Endothelial cell of umbilical vein (primary cell): ENCODE measurements around the gene FOCAD. TPM values are rescaled to one million over a fixed set of nuclear protein-coding genes. Genes with fewer than 3 reads are reported as not detected.

Source experiments
- BruUV-seq: library from RNA; stranded (reverse); fragments of 400-500 nt; replicated peaks from 2 replicates; lab custom pipeline; 2021; lab: Mats Ljungman, UMichigan
- CTCF ChIA-PET: fragments of 300-600, 350-600 bp; sonication (Branson Sonifier 250); formaldehyde crosslinking; loops from one replicate; lab custom pipeline; 2021; ENCODE audit warnings: antibody characterized with exemption, inconsistent platforms; lab: Charles Lee
- POLR2A ChIA-PET: fragments of 300-600, 350-600 bp; sonication (Branson Sonifier 250); formaldehyde crosslinking; loops from one replicate; lab custom pipeline; 2021; ENCODE audit warnings: antibody characterized with exemption, inconsistent platforms; lab: Charles Lee
- DNase-seq: peaks from one replicate; pipeline ENCODE4 v3.0.0-alpha.2; 2011; ENCODE audit warnings: low read depth, low spot score
- FAIRE-seq: peaks from 2 replicates; lab custom pipeline; 2011; peaks lifted over from hg19 to GRCh38; lab: Jason Lieb, UNC
- H2AFZ ChIP-seq: 2 replicates; pipeline ENCODE4 v1.6.0; 2012; ENCODE audit warnings: low read depth, low read length, control low read depth, inconsistent platforms
- H3K27ac ChIP-seq: 2 replicates; pipeline ENCODE4 v1.5.1; 2011; ENCODE audit warnings: low read depth, mild to moderate bottlenecking, control low read depth, low read length, moderate library complexity; ENCODE audit not compliant: insufficient read depth
- H3K27me3 ChIP-seq, 2 experiments: 2 replicates each; pipeline versions ENCODE4 v1.6.0 to v1.6.1; 2011; ENCODE audit warnings: low read length in 2 of 2, mixed read lengths in 1 of 2; ENCODE audit not compliant: control insufficient read depth in 2 of 2, insufficient read depth in 2 of 2
- H3K36me3 ChIP-seq, 2 experiments: 2 replicates in 1 of 2; 3 replicates in 1 of 2; pipeline ENCODE4 v1.5.1; 2011; ENCODE audit warnings: low read length in 2 of 2, mild to moderate bottlenecking in 1 of 2, moderate library complexity in 1 of 2; ENCODE audit not compliant: control insufficient read depth in 2 of 2, insufficient read depth in 2 of 2; ENCODE audit errors: extremely low read depth in 1 of 2
- H3K4me1 ChIP-seq: 3 replicates; pipeline ENCODE4 v1.5.1; 2011; ENCODE audit warnings: mild to moderate bottlenecking, low read length; ENCODE audit not compliant: control insufficient read depth, insufficient read depth; ENCODE audit errors: extremely low read depth
- H3K4me2 ChIP-seq: 2 replicates; pipeline ENCODE4 v1.6.1; 2011; ENCODE audit warnings: low read length, control low read depth, mixed read lengths; ENCODE audit not compliant: insufficient read depth
- H3K4me3 ChIP-seq, 3 experiments: fragments of 200-600 bp in 1 of 3; sonication (generic), shearing (Covaris generic) in 1 of 3; replicated peaks in 1 of 3; 2 replicates each; pipeline ENCODE4 v1.5.1; 2011 to 2016; ENCODE audit warnings: control low read depth in 3 of 3, low read length in 3 of 3, mild to moderate bottlenecking in 2 of 3, inconsistent platforms in 1 of 3, low read depth in 1 of 3, moderate library complexity in 1 of 3; ENCODE audit not compliant: insufficient read depth in 1 of 3
- H3K79me2 ChIP-seq: 2 replicates; pipeline ENCODE4 v1.6.0; 2012; ENCODE audit warnings: low read length, inconsistent platforms; ENCODE audit not compliant: control insufficient read depth, insufficient read depth
- H3K9ac ChIP-seq: replicated peaks from 2 replicates; pipeline ENCODE3; 2011; ENCODE audit warnings: low read length, control low read depth; ENCODE audit not compliant: insufficient read depth; ENCODE audit errors: extremely low read depth
- H3K9me1 ChIP-seq: replicated peaks from 3 replicates; pipeline ENCODE4 v1.6.0; 2011; ENCODE audit warnings: mild to moderate bottlenecking, low read length; ENCODE audit not compliant: control insufficient read depth, insufficient read depth; ENCODE audit errors: extremely low read depth
- H3K9me3 ChIP-seq: replicated peaks from 2 replicates; pipeline ENCODE4 v1.5.1; 2012; ENCODE audit warnings: low read length, inconsistent platforms; ENCODE audit not compliant: control insufficient read depth, insufficient read depth
- H4K20me1 ChIP-seq: replicated peaks from 2 replicates; pipeline ENCODE3; 2011; ENCODE audit warnings: mild to moderate bottlenecking, low read length; ENCODE audit not compliant: control insufficient read depth, insufficient read depth; ENCODE audit errors: extremely low read depth
- EZH2 ChIP-seq: IDR thresholded peaks from 2 replicates; pipeline ENCODE4 v1.6.1; 2012; ENCODE audit warnings: borderline replicate concordance, low read depth, mild to moderate bottlenecking, moderate library complexity, low read length, inconsistent platforms; ENCODE audit not compliant: severe bottlenecking
- FOS ChIP-seq: IDR thresholded peaks from 2 replicates; pipeline ENCODE4 v1.6.1; 2011; ENCODE audit warnings: mild to moderate bottlenecking, low read length, moderate library complexity, borderline replicate concordance; ENCODE audit not compliant: insufficient read depth
- GATA2 ChIP-seq: IDR thresholded peaks from 2 replicates; pipeline ENCODE4 v1.7.0; 2011; ENCODE audit warnings: low read depth, mild to moderate bottlenecking, moderate library complexity, mixed read lengths, low read length; ENCODE audit not compliant: insufficient read length, insufficient read depth
- JUN ChIP-seq: IDR thresholded peaks from 2 replicates; pipeline ENCODE4 v1.6.1; 2011; ENCODE audit warnings: borderline replicate concordance, low read depth; ENCODE audit not compliant: insufficient read length, insufficient read depth
- MYC ChIP-seq: IDR thresholded peaks from one replicate; pipeline ENCODE4 v1.6.1; 2011; ENCODE audit warnings: mild to moderate bottlenecking, low read depth, low read length
- POLR2A ChIP-seq: IDR thresholded peaks from 2 replicates; pipeline ENCODE4 v1.6.1; 2012; ENCODE audit warnings: low read depth, mild to moderate bottlenecking, control low read depth, low read length
- POLR2AphosphoS5 ChIP-seq: IDR thresholded peaks from 2 replicates; pipeline ENCODE4 v1.6.1; 2012; ENCODE audit warnings: low read depth, mild to moderate bottlenecking, control low read depth, low read length, moderate library complexity; ENCODE audit not compliant: insufficient read depth
- dilution Hi-C: fragments of 300-500 bp; cut with MboI; formaldehyde crosslinking; loops from one replicate; pipeline ENCODE4 v1.15.0; 2019; ENCODE audit warnings: low sequenced_read_pairs; ENCODE audit not compliant: extremely low pct_ligation_motif_present
- intact Hi-C: fragments of 100-400 bp; cut with micrococcal nuclease; formaldehyde crosslinking; loops from one replicate; pipeline ENCODE4 v1.10.0; 2022
- polyA plus RNA-seq, 4 experiments: library from polyadenylated mRNA; depleted of rRNA in 3 of 4; stranded (reverse) in 3 of 4; unstranded in 1 of 4; fragments of >200 nt; gene quantifications; 2 replicates each; pipeline versions ENCODE4 v1.2.1 to v1.2.3, GENCODE V29; 2011 to 2012; ENCODE audit warnings: missing spikeins in 1 of 4
- total RNA-seq: library from RNA; stranded (reverse); gene quantifications from 2 replicates; pipeline ENCODE4 v1.2.3, GENCODE V29; 2021
- TF ChIP-seq, protein P1 (sequence below): IDR thresholded peaks from 2 replicates; pipeline ENCODE4 v1.6.1; 2011; ENCODE audit not compliant: insufficient read depth, insufficient read length
- TF ChIP-seq, protein P2 (sequence below), 2 donors: IDR thresholded peaks; 1 replicate in 1 of 2; 2 replicates in 1 of 2; pipeline ENCODE4 v1.5.1; 2011; ENCODE audit warnings: low read length in 2 of 2, mild to moderate bottlenecking in 2 of 2, moderate library complexity in 2 of 2, control low read depth in 1 of 2, inconsistent platforms in 1 of 2, low read depth in 1 of 2; ENCODE audit not compliant: insufficient read depth in 1 of 2; ENCODE audit errors: extremely low read depth in 1 of 2

Gene FOCAD
- total and polyA plus RNA-seq, 2 donors (not counting 3 experiments of a cell fraction or from before 2014, with no cell fraction given), result 26.7 to 66.9 TPM

GRCh38 chr9:20702570-20702969, 18.5 kb downstream of the FOCAD start:
- POLR2A ChIA-PET, result interaction anchor here (1.5 kb wide), 1 partner anchor 11 kb away, joined by 5 read pairs; no protein-coding TSS in a partner anchor
- H2AFZ ChIP-seq, result no peak overlapping the region
- intact Hi-C loops, result no loop called here
- FAIRE-seq (no peak), DNase-seq (no peak)
- H3K27ac ChIP-seq, result no peak overlapping the region
- no peak overlapping the region for H3K4me2 ChIP-seq
- H3K9me3 ChIP-seq, result no peaks in the 10 kb centered on the region
- peaks cover 29% of the 10 kb centered on the region for H3K4me1 ChIP-seq
- H3K27me3 ChIP-seq, result no peaks in the 10 kb centered on the region
- no peak overlapping the region for H3K9ac ChIP-seq
- H3K36me3 ChIP-seq, result no peaks in the 10 kb centered on the region
- no peaks in the 10 kb centered on the region for H3K9me1 ChIP-seq
- TF ChIP-seq EZH2, result no peak
- no peak for TF ChIP-seq POLR2AphosphoS5
- no peak for TF ChIP-seq JUN
- TF ChIP-seq GATA2, result no peak
- no peak for TF ChIP-seq FOS
- no TSS peak for BruUV-seq
- H4K20me1 ChIP-seq, result no peaks in the 10 kb centered on the region
- dilution Hi-C loops, result no loop called here
- H3K79me2 ChIP-seq, result peaks cover 39% of the 10 kb centered on the region
- CTCF ChIA-PET, result interaction anchor here (1.1 to 3.0 kb wide), 4 partner anchors 11 to 78 kb away, joined by 3 to 24 read pairs (median 4); partner anchors contain the start of gene FOCAD
- H3K4me3 ChIP-seq, result no peak overlapping the region

DNA sequence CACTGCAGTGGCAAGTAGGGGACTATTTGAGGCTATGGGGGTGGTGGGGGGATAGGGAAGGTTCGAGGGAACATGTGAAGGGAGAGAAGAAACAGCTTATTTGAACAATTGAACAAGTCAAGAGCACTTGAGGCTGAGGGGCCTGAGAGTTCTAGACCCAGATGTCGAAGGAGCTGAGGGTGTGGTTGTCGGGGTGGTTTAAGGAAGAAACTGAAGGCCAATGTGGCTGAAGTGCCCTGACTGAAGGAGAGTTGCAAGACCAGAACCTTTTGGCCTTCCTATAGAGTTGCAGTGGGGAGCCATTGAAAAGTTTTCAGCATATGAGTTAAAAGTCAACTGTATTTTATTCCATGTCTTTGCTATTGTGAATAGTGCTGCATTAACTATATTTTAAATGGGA, 19.1 kb downstream of the FOCAD start:
- Histone ChIP-seq H3K9me1 (no peaks in the 10 kb centered on the region), H3K79me2 (peaks cover 40% of the 10 kb centered on the region), H3K27me3 (no peaks in the 10 kb centered on the region), H3K4me1 (peaks cover 29% of the 10 kb centered on the region), H3K27ac (no peak overlapping the region), H3K9ac (no peak overlapping the region), H3K36me3 (no peaks in the 10 kb centered on the region), H4K20me1 (no peaks in the 10 kb centered on the region), H3K4me3 (no peak overlapping the region), H3K4me2 (no peak overlapping the region), H2AFZ (no peak overlapping the region), H3K9me3 (no peaks in the 10 kb centered on the region)
- no peak for FAIRE-seq
- TF ChIP-seq JUN (no peak), EZH2 (no peak), POLR2A (no peak), FOS (no peak), GATA2 (no peak), MYC (no peak), POLR2AphosphoS5 (no peak)
- TF ChIP-seq, protein P1, sequence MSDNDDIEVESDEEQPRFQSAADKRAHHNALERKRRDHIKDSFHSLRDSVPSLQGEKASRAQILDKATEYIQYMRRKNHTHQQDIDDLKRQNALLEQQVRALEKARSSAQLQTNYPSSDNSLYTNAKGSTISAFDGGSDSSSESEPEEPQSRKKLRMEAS, result no peak
- TF ChIP-seq, protein P2, sequence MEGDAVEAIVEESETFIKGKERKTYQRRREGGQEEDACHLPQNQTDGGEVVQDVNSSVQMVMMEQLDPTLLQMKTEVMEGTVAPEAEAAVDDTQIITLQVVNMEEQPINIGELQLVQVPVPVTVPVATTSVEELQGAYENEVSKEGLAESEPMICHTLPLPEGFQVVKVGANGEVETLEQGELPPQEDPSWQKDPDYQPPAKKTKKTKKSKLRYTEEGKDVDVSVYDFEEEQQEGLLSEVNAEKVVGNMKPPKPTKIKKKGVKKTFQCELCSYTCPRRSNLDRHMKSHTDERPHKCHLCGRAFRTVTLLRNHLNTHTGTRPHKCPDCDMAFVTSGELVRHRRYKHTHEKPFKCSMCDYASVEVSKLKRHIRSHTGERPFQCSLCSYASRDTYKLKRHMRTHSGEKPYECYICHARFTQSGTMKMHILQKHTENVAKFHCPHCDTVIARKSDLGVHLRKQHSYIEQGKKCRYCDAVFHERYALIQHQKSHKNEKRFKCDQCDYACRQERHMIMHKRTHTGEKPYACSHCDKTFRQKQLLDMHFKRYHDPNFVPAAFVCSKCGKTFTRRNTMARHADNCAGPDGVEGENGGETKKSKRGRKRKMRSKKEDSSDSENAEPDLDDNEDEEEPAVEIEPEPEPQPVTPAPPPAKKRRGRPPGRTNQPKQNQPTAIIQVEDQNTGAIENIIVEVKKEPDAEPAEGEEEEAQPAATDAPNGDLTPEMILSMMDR (IDR thresholded peaks at IDR 0.05; ENCODE audit: extremely low read depth in 1 of 2, insufficient read depth in 1 of 2, low read depth in 1 of 2, low read length in 2 of 2), result no peak
- DNase-seq, result no peak
- dilution Hi-C loops, result no loop called here
- no TSS peak for BruUV-seq
- ChIA-PET POLR2A (no interaction called here), CTCF (interaction anchor here (1.1 to 3.0 kb wide), 3 partner anchors 10 to 79 kb away, joined by 3 to 24 read pairs (median 4); partner anchors contain the start of gene FOCAD)
- intact Hi-C loops, result no loop called here
